Measurements from ENCODE around the gene MAN1C1. TPM values are rescaled to one million over a fixed set of nuclear protein-coding genes. Genes with fewer than 3 reads are reported as not detected.

The MAN1C1 gene
- total and polyA plus RNA-seq, 7 donors, result 1.8 to 6.7 (median 2.0) TPM

DNA sequence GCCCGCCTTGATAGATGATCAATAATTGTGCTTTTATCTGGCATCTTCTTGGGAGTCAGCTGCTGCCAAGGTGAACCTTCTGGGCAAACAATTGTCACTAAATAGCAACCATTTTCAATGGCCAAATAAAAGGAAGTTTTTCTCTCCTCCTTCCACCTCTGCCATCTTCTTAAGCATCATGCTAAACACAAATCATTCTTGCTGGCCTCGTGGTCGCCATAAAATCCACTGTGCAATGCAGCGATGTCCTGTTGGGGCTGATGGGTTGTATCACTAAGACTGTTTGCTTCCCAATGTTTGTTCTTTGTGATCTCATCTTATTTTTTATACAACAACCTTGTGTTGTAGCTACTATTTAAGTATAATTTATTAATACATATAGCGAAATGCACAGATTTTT, 8.0 kb downstream of the MAN1C1 start:
- intact Hi-C loops (cut with DNase I), result loop anchor here in 1 of 2 donors (5.0 kb wide), 1 partner anchor 33 kb away; no protein-coding TSS in a partner anchor

DNA sequence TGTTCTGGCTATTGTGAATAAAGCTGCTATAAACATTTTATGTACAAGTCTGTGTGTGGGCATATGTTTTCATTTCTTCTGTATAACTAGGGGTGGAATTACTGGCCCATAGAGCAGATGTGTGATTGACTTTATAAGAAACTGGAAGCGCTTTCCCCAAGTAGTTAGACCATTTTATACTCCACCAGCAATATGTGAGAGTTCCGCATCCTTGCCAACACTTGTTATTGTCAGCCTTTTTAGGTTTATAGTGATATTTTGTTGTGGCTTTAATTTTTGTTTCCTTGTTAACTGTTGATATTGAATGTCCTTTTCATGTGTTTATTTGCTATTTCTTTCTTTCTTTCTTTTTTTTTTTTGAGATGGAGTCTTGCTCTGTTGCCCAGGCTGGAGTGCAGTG, 9.4 kb downstream of the MAN1C1 start:
- Histone ChIP-seq H3K4me3 (no peak overlapping the region), H3K9me3 (no peaks in the 10 kb centered on the region), H3K27ac (no peak overlapping the region), H3K4me1 (no peaks in the 10 kb centered on the region), H3K36me3 (ENCODE audit: insufficient read depth in 1 of 2, low read depth in 1 of 2) (no peaks in the 10 kb centered on the region), H3K27me3 (ENCODE audit: insufficient read depth in 3 of 3, low read length in 2 of 3) (no peaks in the 10 kb centered on the region)
- intact Hi-C loops (cut with DNase I), result no loop called here
- 75 to 99% (median 96%) methylated on average over 2 of the region's 2 CpGs for WGBS, 3 donors
- DNase-seq (no peak), ATAC-seq (no peak)
- TF ChIP-seq, protein P1, sequence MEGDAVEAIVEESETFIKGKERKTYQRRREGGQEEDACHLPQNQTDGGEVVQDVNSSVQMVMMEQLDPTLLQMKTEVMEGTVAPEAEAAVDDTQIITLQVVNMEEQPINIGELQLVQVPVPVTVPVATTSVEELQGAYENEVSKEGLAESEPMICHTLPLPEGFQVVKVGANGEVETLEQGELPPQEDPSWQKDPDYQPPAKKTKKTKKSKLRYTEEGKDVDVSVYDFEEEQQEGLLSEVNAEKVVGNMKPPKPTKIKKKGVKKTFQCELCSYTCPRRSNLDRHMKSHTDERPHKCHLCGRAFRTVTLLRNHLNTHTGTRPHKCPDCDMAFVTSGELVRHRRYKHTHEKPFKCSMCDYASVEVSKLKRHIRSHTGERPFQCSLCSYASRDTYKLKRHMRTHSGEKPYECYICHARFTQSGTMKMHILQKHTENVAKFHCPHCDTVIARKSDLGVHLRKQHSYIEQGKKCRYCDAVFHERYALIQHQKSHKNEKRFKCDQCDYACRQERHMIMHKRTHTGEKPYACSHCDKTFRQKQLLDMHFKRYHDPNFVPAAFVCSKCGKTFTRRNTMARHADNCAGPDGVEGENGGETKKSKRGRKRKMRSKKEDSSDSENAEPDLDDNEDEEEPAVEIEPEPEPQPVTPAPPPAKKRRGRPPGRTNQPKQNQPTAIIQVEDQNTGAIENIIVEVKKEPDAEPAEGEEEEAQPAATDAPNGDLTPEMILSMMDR (IDR thresholded peaks at IDR 0.05), result no peak

More for the DNA sequence above, 8.0 kb downstream of the MAN1C1 start:
- no peak overlapping the region for H3K27ac ChIP-seq
- H3K4me3 ChIP-seq, result no peak overlapping the region
- H3K4me1 ChIP-seq, result peaks cover 2% of the 10 kb centered on the region
- H3K27me3 ChIP-seq (ENCODE audit: insufficient read depth in 3 of 3, low read length in 2 of 3), result no peaks in the 10 kb centered on the region
- ATAC-seq, result no peak
- WGBS, 3 donors, result 87 to 93% (median 91%) methylated on average over 5 of the region's 5 CpGs
- no peaks in the 10 kb centered on the region for H3K36me3 ChIP-seq (ENCODE audit: insufficient read depth in 1 of 2, low read depth in 1 of 2)
- DNase-seq, result no peak
- H3K9me3 ChIP-seq, result no peaks in the 10 kb centered on the region
- TF ChIP-seq, protein P1 (IDR thresholded peaks at IDR 0.05), result no peak

DNA sequence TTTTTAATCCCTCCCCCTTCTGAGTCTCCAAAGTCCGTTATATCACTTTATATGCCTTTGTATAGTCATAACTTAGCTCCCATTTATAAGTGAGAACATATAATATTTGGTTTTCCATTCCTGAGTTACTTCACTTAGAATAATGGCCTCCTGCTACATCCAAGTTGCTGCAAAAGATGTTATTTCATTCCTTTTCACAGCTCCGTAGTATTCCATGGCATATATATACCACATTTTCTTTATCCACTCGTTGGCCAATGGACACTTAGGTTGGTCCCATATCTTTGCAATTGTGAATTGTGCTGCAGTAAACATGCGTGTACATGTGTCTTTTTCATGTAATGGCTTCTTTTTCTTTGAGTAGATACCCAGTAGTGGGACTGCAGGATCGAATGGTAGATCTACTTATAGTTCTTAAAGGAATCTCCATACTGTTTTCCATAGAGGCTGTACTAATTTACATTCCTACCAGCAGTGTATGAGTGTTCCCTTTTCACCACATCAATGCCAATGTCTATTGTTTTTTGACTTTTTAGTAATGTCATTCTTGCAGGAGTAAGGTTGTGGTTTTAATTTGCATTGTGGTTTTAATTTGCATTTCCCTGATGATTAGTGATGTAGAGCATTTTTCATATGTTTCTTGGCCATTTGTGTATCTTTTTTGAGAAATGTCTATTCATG, 12.3 kb downstream of the MAN1C1 start:
- no peak overlapping the region for H3K27ac ChIP-seq
- TF ChIP-seq, protein P1 (IDR thresholded peaks at IDR 0.05), result no peak
- no peaks in the 10 kb centered on the region for H3K9me3 ChIP-seq
- WGBS, 3 donors, result 96 to 98% (median 97%) methylated on average over 5 of the region's 5 CpGs
- ATAC-seq (no peak), DNase-seq (no peak)
- intact Hi-C loops (cut with DNase I), result no loop called here
- no peaks in the 10 kb centered on the region for H3K4me1 ChIP-seq
- H3K27me3 ChIP-seq (ENCODE audit: insufficient read depth in 3 of 3, low read length in 2 of 3), result no peaks in the 10 kb centered on the region
- no peaks in the 10 kb centered on the region for H3K36me3 ChIP-seq (ENCODE audit: insufficient read depth in 1 of 2, low read depth in 1 of 2)
- H3K4me3 ChIP-seq, result no peak overlapping the region

DNA sequence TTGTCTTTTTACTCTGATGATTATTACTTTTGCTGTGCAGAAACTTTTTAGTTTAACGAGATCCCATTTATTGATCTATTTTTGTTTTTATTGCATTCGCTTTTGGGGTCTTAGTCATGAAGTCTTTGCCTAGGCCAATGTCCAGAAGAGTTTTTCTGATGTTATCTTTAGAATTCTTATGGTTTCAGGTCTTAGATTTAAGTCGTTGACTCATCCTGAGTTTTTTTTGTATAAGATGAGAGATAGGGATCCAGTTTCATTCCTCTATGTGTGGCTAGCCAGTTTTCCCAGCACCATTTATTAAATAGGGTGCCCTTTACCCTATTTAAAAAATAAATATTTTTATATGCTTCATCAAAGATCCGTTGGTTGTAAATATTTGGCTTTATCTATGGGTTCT, 13.2 kb downstream of the MAN1C1 start:
- Histone ChIP-seq H3K27me3 (ENCODE audit: insufficient read depth in 3 of 3, low read length in 2 of 3) (no peaks in the 10 kb centered on the region), H3K4me3 (no peak overlapping the region), H3K4me1 (no peaks in the 10 kb centered on the region), H3K36me3 (ENCODE audit: insufficient read depth in 1 of 2, low read depth in 1 of 2) (no peaks in the 10 kb centered on the region), H3K9me3 (no peaks in the 10 kb centered on the region), H3K27ac (no peak overlapping the region)
- WGBS, 3 donors, result 83 to 93% (median 90%) methylated on average over 4 of the region's 4 CpGs
- intact Hi-C loops (cut with DNase I), result no loop called here
- TF ChIP-seq, protein P1 (IDR thresholded peaks at IDR 0.05), result no peak
- DNase-seq, result no peak
- no peak for ATAC-seq

All from psoas muscle (tissue), 8 donors.